CD4-positive, alpha-beta T cell treated with Interleukin-2 at 100 ng/mL for 4 hours (primary cell): ENCODE measurements around the gene STX5.
A peak's percentile ranks its signal among the peaks of the same experiment; 100 is the strongest.
"Not testable (repeated sequence)": the region's sequence is repeated elsewhere in the genome, so short reads cannot be mapped to it uniquely, and the experiment has no call there.

ENCODE experiments used
- DNase-seq: peaks from one replicate; pipeline ENCODE4 v3.0.0-alpha.2; 2020; ENCODE audit warnings: low spot score

Gene STX5

GRCh38 chr11:62830904-62831519, 839 bp downstream of the STX5 start:
- DNase-seq: no peak

GRCh38 chr11:62828130-62828529, 3.7 kb downstream of the STX5 start:
- not testable (repeated sequence) for DNase-seq

- DNase-seq: no peak
These were observed 8.2 kb downstream of the STX5 start for GRCh38 chr11:62823677-62824076.

- DNase-seq: no peak
These were observed 14.7 kb downstream of the STX5 start for GRCh38 chr11:62817129-62817528.

- no peak for DNase-seq
These were observed 15.3 kb downstream of the STX5 start for GRCh38 chr11:62816557-62816956.

- DNase-seq: no peak
These were observed 20.2 kb downstream of the STX5 start for GRCh38 chr11:62811659-62812058.

GRCh38 chr11:62810748-62811147, 21.1 kb downstream of the STX5 start:
- DNase-seq: no peak

- DNase-seq: no peak
These were observed 25.2 kb downstream of the STX5 start for GRCh38 chr11:62806611-62807121.

- no peak for DNase-seq
These were observed 25.9 kb downstream of the STX5 start for GRCh38 chr11:62805961-62806441.

- DNase-seq: peak; percentile 96
These were observed 26.6 kb downstream of the STX5 start, which contains the start of gene NXF1 for GRCh38 chr11:62805076-62805892. NXF1 (minus strand) TSS chr11:62805440; CDS start chr11:62805356, 84 bp downstream.

GRCh38 chr11:62804310-62805075, 27.4 kb downstream of the STX5 start:
- DNase-seq: peak; percentile 35

- no peak for DNase-seq
These were observed 30.8 kb downstream of the STX5 start for GRCh38 chr11:62801071-62801470.

- no peak for DNase-seq
These were observed 32.4 kb downstream of the STX5 start for GRCh38 chr11:62799486-62799885.

GRCh38 chr11:62796281-62796680, 35.6 kb downstream of the STX5 start:
- no peak for DNase-seq

GRCh38 chr11:62794201-62794775, 37.6 kb downstream of the STX5 start:
- no peak for DNase-seq

- DNase-seq: no peak
These were observed 39.7 kb downstream of the STX5 start for GRCh38 chr11:62792202-62792575.

- peak; percentile 90 for DNase-seq
These were observed 40.2 kb downstream of the STX5 start, which contains the start of gene TMEM223 for GRCh38 chr11:62791501-62792201. TMEM223 (minus strand) TSS chr11:62792006; CDS start chr11:62791994, 12 bp downstream.

- DNase-seq: no peak
These were observed 42.3 kb downstream of the STX5 start for GRCh38 chr11:62789576-62789975.

- DNase-seq: no peak
These were observed 42.9 kb downstream of the STX5 start for GRCh38 chr11:62788991-62789390.

GRCh38 chr11:62787005-62787759, 44.7 kb downstream of the STX5 start, which contains the start of gene TMEM179B:
TMEM179B (plus strand) TSS chr11:62787402; CDS start chr11:62787432, 30 bp downstream.
- DNase-seq: peak; percentile 99
